Nephron progenitor cell (in vitro differentiated cells): ENCODE data around the gene SPTBN4.
"Not testable (repeated sequence)": the region's sequence is repeated elsewhere in the genome, so short reads cannot be mapped to it uniquely, and the experiment has no call there.

Experiments
- DNase-seq: peaks from one replicate; pipeline ENCODE4 v3.0.0; 2021
- H3K27ac Mint-ChIP-seq: 2 replicates; pipeline ENCODE4 v1.8.0; 2021; ENCODE audit warnings: mild to moderate bottlenecking, moderate library complexity, mixed read lengths
- H3K27me3 Mint-ChIP-seq: 2 replicates; pipeline ENCODE4 v1.8.0; 2021; ENCODE audit warnings: mild to moderate bottlenecking, low read depth, mixed read lengths; ENCODE audit not compliant: poor library complexity
- H3K36me3 Mint-ChIP-seq: 2 replicates; pipeline ENCODE4 v1.8.0; 2021; ENCODE audit warnings: low read depth, mixed read lengths
- H3K4me1 Mint-ChIP-seq: 2 replicates; pipeline ENCODE4 v1.8.0; 2021; ENCODE audit warnings: mixed read lengths
- H3K4me3 Mint-ChIP-seq: 2 replicates; pipeline ENCODE4 v1.8.0; 2021; ENCODE audit warnings: mild to moderate bottlenecking, moderate library complexity, mixed read lengths
- H3K9me3 Mint-ChIP-seq: 2 replicates; pipeline ENCODE4 v1.8.0; 2021; ENCODE audit warnings: mild to moderate bottlenecking, moderate library complexity, mixed read lengths
- CTCF ChIP-seq: fragments of 200-600 bp; sonication (generic); IDR thresholded peaks from 2 replicates; pipeline ENCODE4 v1.5.0; 2021; ENCODE audit warnings: antibody characterized with exemption

Gene SPTBN4

GRCh38 chr19:40492274-40492673, 25.5 kb downstream of the SPTBN4 start:
- no peak overlapping the region for H3K27ac Mint-ChIP-seq
- no peak for TF ChIP-seq CTCF
- H3K27me3 Mint-ChIP-seq, result peaks cover 79% of the 10 kb centered on the region
- peaks cover 29% of the 10 kb centered on the region for H3K9me3 Mint-ChIP-seq
- no peaks in the 10 kb centered on the region for H3K36me3 Mint-ChIP-seq
- H3K4me3 Mint-ChIP-seq, result no peak overlapping the region
- DNase-seq, result no peak
- peaks cover 7% of the 10 kb centered on the region for H3K4me1 Mint-ChIP-seq

GRCh38 chr19:40493778-40494177, 27.0 kb downstream of the SPTBN4 start:
- no peak for TF ChIP-seq CTCF
- Mint-ChIP-seq H3K9me3 (peaks cover 29% of the 10 kb centered on the region), H3K36me3 (no peaks in the 10 kb centered on the region), H3K4me1 (no peaks in the 10 kb centered on the region), H3K27me3 (peaks cover 68% of the 10 kb centered on the region), H3K27ac (no peak overlapping the region), H3K4me3 (no peak overlapping the region)
- no peak for DNase-seq

GRCh38 chr19:40494191-40494838, 27.5 kb downstream of the SPTBN4 start:
- DNase-seq, result no peak
- no peak for TF ChIP-seq CTCF
- no peak overlapping the region for H3K4me3 Mint-ChIP-seq

GRCh38 chr19:40497214-40497613, 30.4 kb downstream of the SPTBN4 start:
- H3K4me3 Mint-ChIP-seq, result no peak overlapping the region
- no peak overlapping the region for H3K27ac Mint-ChIP-seq
- no peak for TF ChIP-seq CTCF
- no peaks in the 10 kb centered on the region for H3K36me3 Mint-ChIP-seq
- DNase-seq, result no peak
- peaks cover 16% of the 10 kb centered on the region for H3K9me3 Mint-ChIP-seq
- H3K4me1 Mint-ChIP-seq, result no peaks in the 10 kb centered on the region
- peaks cover 55% of the 10 kb centered on the region for H3K27me3 Mint-ChIP-seq

More at GRCh38 chr19:40494191-40494838, 27.5 kb downstream of the SPTBN4 start:
- Mint-ChIP-seq H3K27ac (no peak overlapping the region), H3K4me1 (no peaks in the 10 kb centered on the region), H3K36me3 (no peaks in the 10 kb centered on the region), H3K27me3 (peaks cover 64% of the 10 kb centered on the region), H3K9me3 (peaks cover 29% of the 10 kb centered on the region)

GRCh38 chr19:40499320-40499719, 32.5 kb downstream of the SPTBN4 start:
- Mint-ChIP-seq H3K4me1 (no peaks in the 10 kb centered on the region), H3K9me3 (peaks cover under 1% of the 10 kb centered on the region), H3K27me3 (peaks cover 55% of the 10 kb centered on the region), H3K4me3 (no peak overlapping the region), H3K27ac (no peak overlapping the region), H3K36me3 (no peaks in the 10 kb centered on the region)
- DNase-seq, result no peak
- no peak for TF ChIP-seq CTCF

- H3K9me3 Mint-ChIP-seq, H3K4me1 Mint-ChIP-seq, H3K36me3 Mint-ChIP-seq, H3K27ac Mint-ChIP-seq, H3K4me3 Mint-ChIP-seq, DNase-seq: not testable (repeated sequence)
- H3K27me3 Mint-ChIP-seq, result peaks cover 55% of the 10 kb centered on the region
These were observed 34.1 kb downstream of the SPTBN4 start for GRCh38 chr19:40500678-40501530.
